ENCODE data around the gene PISD. TPM values are rescaled to one million over a fixed set of nuclear protein-coding genes. Genes with fewer than 3 reads are reported as not detected.

Gene PISD
- total and polyA plus RNA-seq, 4 donors = 16.0 to 38.8 (median 33.8) TPM

DNA sequence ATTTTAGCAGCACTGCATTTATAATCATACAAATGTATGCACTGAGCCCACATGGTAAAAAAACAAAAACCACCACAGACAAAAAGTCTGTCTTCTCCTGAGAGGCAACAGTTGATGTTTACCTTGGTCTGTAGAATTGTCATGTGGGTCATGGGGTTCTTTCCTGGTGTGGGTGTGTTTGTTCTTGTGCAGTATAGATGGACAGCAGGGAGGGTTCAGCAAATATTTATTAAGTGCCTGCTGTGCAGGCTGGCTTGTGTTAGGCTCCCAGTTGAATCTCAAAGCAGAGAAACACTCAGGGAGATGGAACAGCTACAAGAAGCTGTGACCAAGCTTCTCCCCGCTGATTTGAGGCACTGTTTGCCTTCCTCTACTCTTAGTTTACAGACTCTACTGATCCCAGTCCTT is 82.2 kb downstream of the PISD start:
- Histone ChIP-seq H3K36me3 (ENCODE audit: control insufficient read depth in 1 of 2, insufficient read depth in 2 of 2, low read length in 1 of 2) (peaks cover 0 to 7% of the 10 kb centered on the region in 2 donors), H3K9me3 (ENCODE audit: control insufficient read depth, low read length) (no peaks in the 10 kb centered on the region), H3K27me3 (ENCODE audit: control insufficient read depth in 1 of 2, insufficient read depth in 2 of 2, low read length in 1 of 2) (no peaks in the 10 kb centered on the region), H3K4me1 (ENCODE audit: control insufficient read depth in 1 of 2, insufficient read depth in 2 of 2, low read length in 2 of 2) (no peaks in the 10 kb centered on the region), H3K4me3 (ENCODE audit: low read length in 2 of 2) (no peak overlapping the region), H3K27ac (ENCODE audit: low read depth in 1 of 2, low read length in 2 of 2) (no peak overlapping the region)
- intact Hi-C loops (cut with DNase I) = no loop called here
- 56 to 76% methylated on average over 1 of the region's 1 CpG for WGBS, 2 donors
- DNase-seq (no peak), ATAC-seq (ENCODE audit: low FRiP score) (no peak)

DNA sequence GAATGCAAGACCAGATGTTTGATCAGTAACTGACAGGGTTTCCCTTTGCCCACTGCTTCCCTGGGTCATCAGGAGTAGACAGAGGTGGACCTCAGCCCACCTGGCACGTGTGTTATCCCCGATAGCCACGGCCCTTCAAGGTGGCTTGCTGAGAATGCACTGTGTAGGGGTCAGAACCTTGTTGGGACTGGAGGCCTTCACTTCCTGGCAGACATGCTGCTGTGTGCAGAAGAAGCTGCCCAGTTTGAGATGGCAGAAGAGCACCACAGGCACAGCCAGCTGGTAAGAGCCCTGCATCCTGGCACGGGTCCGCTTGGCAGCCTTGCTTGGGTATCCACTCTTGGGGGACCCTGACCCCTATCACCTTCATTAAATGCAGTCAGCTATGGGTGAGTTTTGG is 83.8 kb downstream of the PISD start:
- peaks cover 0 to 7% of the 10 kb centered on the region in 2 donors for H3K36me3 ChIP-seq (ENCODE audit: control insufficient read depth in 1 of 2, insufficient read depth in 2 of 2, low read length in 1 of 2)
- H3K9me3 ChIP-seq (ENCODE audit: control insufficient read depth, low read length) = no peaks in the 10 kb centered on the region
- DNase-seq = no peak
- no peak overlapping the region for H3K27ac ChIP-seq (ENCODE audit: low read depth in 1 of 2, low read length in 2 of 2)
- WGBS, 2 donors = 87 to 93% methylated on average over 5 of the region's 5 CpGs
- no peak overlapping the region for H3K4me3 ChIP-seq (ENCODE audit: low read length in 2 of 2)
- H3K4me1 ChIP-seq (ENCODE audit: control insufficient read depth in 1 of 2, insufficient read depth in 2 of 2, low read length in 2 of 2) = no peaks in the 10 kb centered on the region
- no peak for ATAC-seq (ENCODE audit: low FRiP score)
- intact Hi-C loops (cut with DNase I) = no loop called here
- H3K27me3 ChIP-seq (ENCODE audit: control insufficient read depth in 1 of 2, insufficient read depth in 2 of 2, low read length in 1 of 2) = no peaks in the 10 kb centered on the region

DNA sequence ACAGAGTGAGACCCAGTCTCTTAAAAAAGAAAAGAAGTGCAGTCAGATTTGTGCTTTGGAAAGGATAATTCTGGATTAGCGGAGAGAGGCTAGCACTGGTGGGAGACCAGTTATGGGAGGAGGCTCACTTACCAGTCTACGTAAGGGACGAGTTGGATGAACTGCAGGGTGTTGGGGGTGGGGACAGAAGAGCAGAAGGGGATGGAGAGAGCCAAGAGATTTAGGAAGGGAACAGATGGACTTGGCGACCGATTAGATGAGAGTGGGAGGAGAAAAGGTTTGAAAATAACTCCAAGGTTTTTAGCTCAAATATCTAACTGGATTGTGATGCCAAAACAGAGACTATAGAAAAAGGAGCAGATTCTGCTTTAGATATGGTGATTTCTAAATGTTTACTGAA is 84.3 kb downstream of the PISD start:
- peaks cover 0 to 7% of the 10 kb centered on the region in 2 donors for H3K36me3 ChIP-seq (ENCODE audit: control insufficient read depth in 1 of 2, insufficient read depth in 2 of 2, low read length in 1 of 2)

DNA sequence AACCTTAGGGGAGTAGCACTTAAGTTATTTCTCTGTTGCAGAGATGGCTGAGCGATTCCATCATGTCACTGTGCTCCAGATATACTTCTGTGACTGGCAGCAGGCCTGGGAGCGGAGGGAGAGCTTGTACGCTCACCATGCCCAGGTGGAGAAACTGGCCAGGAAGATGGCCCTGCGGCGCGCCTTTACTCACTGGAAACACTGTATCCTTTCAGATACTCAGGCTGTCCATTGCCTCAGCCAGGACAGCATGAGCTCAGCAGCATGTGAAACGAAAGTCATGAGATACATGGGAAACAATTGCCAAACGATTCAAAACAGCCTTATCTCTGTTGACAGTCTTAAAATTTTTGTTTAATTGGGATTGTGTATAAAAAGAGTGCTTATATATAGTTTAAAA is 86.8 kb downstream of the PISD start:
- Histone ChIP-seq H3K36me3 (ENCODE audit: control insufficient read depth in 1 of 2, insufficient read depth in 2 of 2, low read length in 1 of 2) (peaks cover 0 to 7% of the 10 kb centered on the region in 2 donors), H3K4me3 (ENCODE audit: low read length in 2 of 2) (no peak overlapping the region), H3K27ac (ENCODE audit: low read depth in 1 of 2, low read length in 2 of 2) (no peak overlapping the region), H3K27me3 (ENCODE audit: control insufficient read depth in 1 of 2, insufficient read depth in 2 of 2, low read length in 1 of 2) (no peaks in the 10 kb centered on the region), H3K4me1 (ENCODE audit: control insufficient read depth in 1 of 2, insufficient read depth in 2 of 2, low read length in 2 of 2) (no peaks in the 10 kb centered on the region), H3K9me3 (ENCODE audit: control insufficient read depth, low read length) (no peaks in the 10 kb centered on the region)
- DNase-seq = no peak
- WGBS, 2 donors = 88 to 91% methylated on average over 8 of the region's 8 CpGs
- no peak for ATAC-seq (ENCODE audit: low FRiP score)
- intact Hi-C loops (cut with DNase I) = no loop called here

More for the DNA sequence above, 84.3 kb downstream of the PISD start:
- intact Hi-C loops (cut with DNase I) = no loop called here
- Histone ChIP-seq H3K4me1 (ENCODE audit: control insufficient read depth in 1 of 2, insufficient read depth in 2 of 2, low read length in 2 of 2) (no peaks in the 10 kb centered on the region), H3K27ac (ENCODE audit: low read depth in 1 of 2, low read length in 2 of 2) (no peak overlapping the region), H3K27me3 (ENCODE audit: control insufficient read depth in 1 of 2, insufficient read depth in 2 of 2, low read length in 1 of 2) (no peaks in the 10 kb centered on the region), H3K4me3 (ENCODE audit: low read length in 2 of 2) (no peak overlapping the region), H3K9me3 (ENCODE audit: control insufficient read depth, low read length) (no peaks in the 10 kb centered on the region)
- no peak for DNase-seq
- 80 to 83% methylated on average over 5 of the region's 5 CpGs for WGBS, 2 donors
- ATAC-seq (ENCODE audit: low FRiP score) = no peak

DNA sequence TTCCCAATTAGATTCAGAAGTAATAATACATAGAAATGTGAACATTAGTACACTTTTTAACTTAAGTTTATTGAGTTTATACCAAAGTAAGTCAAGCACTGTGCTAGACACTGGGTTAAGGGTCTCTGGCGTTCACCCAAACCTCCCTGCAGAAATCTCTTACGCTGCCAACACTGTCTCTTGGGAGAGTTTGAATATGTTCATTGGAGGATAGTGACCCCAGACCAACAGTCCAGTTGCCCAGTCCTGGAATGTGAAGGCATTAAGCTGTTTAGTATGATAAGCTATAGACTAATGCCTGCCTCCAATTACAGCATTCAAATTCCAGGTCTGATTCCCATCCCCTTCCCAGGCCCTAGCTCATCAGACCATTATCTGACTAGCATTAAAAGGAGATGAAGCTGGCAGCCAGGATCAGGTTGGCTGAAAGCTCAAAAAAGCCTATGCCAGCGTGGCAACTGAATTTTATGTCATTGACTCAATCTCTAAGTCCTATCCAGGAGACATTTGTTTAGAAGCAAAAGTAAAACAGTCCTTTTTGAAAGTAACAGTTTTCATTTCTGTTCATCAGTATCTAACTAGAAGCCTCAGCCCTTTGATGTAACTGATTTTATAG is 87.9 kb downstream of the PISD start:
- WGBS, 2 donors = 41 to 53% methylated on average over 3 of the region's 3 CpGs
- ATAC-seq (ENCODE audit: low FRiP score) = no peak
- H3K27ac ChIP-seq (ENCODE audit: low read depth in 1 of 2, low read length in 2 of 2) = no peak overlapping the region
- H3K9me3 ChIP-seq (ENCODE audit: control insufficient read depth, low read length) = no peaks in the 10 kb centered on the region
- no peak for DNase-seq
- H3K36me3 ChIP-seq (ENCODE audit: control insufficient read depth in 1 of 2, insufficient read depth in 2 of 2, low read length in 1 of 2) = peaks cover 0 to 7% of the 10 kb centered on the region in 2 donors
- H3K27me3 ChIP-seq (ENCODE audit: control insufficient read depth in 1 of 2, insufficient read depth in 2 of 2, low read length in 1 of 2) = no peaks in the 10 kb centered on the region
- intact Hi-C loops (cut with DNase I) = no loop called here
- no peaks in the 10 kb centered on the region for H3K4me1 ChIP-seq (ENCODE audit: control insufficient read depth in 1 of 2, insufficient read depth in 2 of 2, low read length in 2 of 2)
- H3K4me3 ChIP-seq (ENCODE audit: low read length in 2 of 2) = no peak overlapping the region

GRCh38 chr22:31572939-31573338 is 89.1 kb downstream of the PISD start:
- peaks cover 0 to 4% of the 10 kb centered on the region in 2 donors for H3K36me3 ChIP-seq (ENCODE audit: control insufficient read depth in 1 of 2, insufficient read depth in 2 of 2, low read length in 1 of 2)
- ATAC-seq (ENCODE audit: low FRiP score) = no peak
- WGBS, 2 donors = 68 to 77% methylated on average over 5 of the region's 5 CpGs

GRCh38 chr22:31569126-31569525 is 92.9 kb downstream of the PISD start:
- DNase-seq (no peak), ATAC-seq (ENCODE audit: low FRiP score) (no peak)
- Histone ChIP-seq H3K9me3 (ENCODE audit: control insufficient read depth, low read length) (no peaks in the 10 kb centered on the region), H3K4me1 (ENCODE audit: control insufficient read depth in 1 of 2, insufficient read depth in 2 of 2, low read length in 2 of 2) (no peaks in the 10 kb centered on the region), H3K36me3 (ENCODE audit: control insufficient read depth in 1 of 2, insufficient read depth in 2 of 2, low read length in 1 of 2) (no peaks in the 10 kb centered on the region), H3K4me3 (ENCODE audit: low read length in 2 of 2) (no peak overlapping the region), H3K27me3 (ENCODE audit: control insufficient read depth in 1 of 2, insufficient read depth in 2 of 2, low read length in 1 of 2) (no peaks in the 10 kb centered on the region), H3K27ac (ENCODE audit: low read depth in 1 of 2, low read length in 2 of 2) (no peak overlapping the region)
- WGBS, 2 donors = 86 to 94% methylated on average over 1 of the region's 1 CpG
- intact Hi-C loops (cut with DNase I) = no loop called here

More at GRCh38 chr22:31572939-31573338, 89.1 kb downstream of the PISD start:
- H3K4me1 ChIP-seq (ENCODE audit: control insufficient read depth in 1 of 2, insufficient read depth in 2 of 2, low read length in 2 of 2) = no peaks in the 10 kb centered on the region
- H3K27ac ChIP-seq (ENCODE audit: low read depth in 1 of 2, low read length in 2 of 2) = no peak overlapping the region
- DNase-seq = no peak
- intact Hi-C loops (cut with DNase I) = no loop called here
- H3K4me3 ChIP-seq (ENCODE audit: low read length in 2 of 2) = no peak overlapping the region
- no peaks in the 10 kb centered on the region for H3K9me3 ChIP-seq (ENCODE audit: control insufficient read depth, low read length)
- H3K27me3 ChIP-seq (ENCODE audit: control insufficient read depth in 1 of 2, insufficient read depth in 2 of 2, low read length in 1 of 2) = no peaks in the 10 kb centered on the region

Small RNA genes lying within 50 kb of the gene (microRNA-seq; reads per million reads assigned to microRNA genes)
- 0 reads per million in 2 donors for gene MIR7109

Other genes starting within 250 kb of the PISD start
- gene EIF4ENIF1, start 172.4 kb downstream of the PISD start, total RNA-seq = 10 to 100 TPM; 32.0 to 34.9 TPM
- gene EIF4ENIF1, start 172.4 kb downstream of the PISD start, polyA plus RNA-seq = 10 to 100 TPM; 12.6 to 13.5 TPM
- gene SFI1, start 165.7 kb downstream of the PISD start, total RNA-seq = 10 to 100 TPM; 25.7 to 50.3 TPM
- gene SFI1, start 165.7 kb downstream of the PISD start, polyA plus RNA-seq = 100 to 1,000 TPM in 1 of 2 donors, 10 to 100 TPM in 1; 17.5 to 116 TPM
- gene PRR14L, start 87.9 kb upstream of the PISD start, total RNA-seq = 10 to 100 TPM; 38.8 to 44.1 TPM
- gene PRR14L, start 87.9 kb upstream of the PISD start, polyA plus RNA-seq = 1 to 10 TPM; 3.5 to 5.3 TPM
- gene DEPDC5, start 91.8 kb upstream of the PISD start, total RNA-seq = 10 to 100 TPM; 27.1 to 36.7 TPM
- 1 to 10 TPM; 7.5 to 9.5 TPM for gene DEPDC5, start 91.8 kb upstream of the PISD start, polyA plus RNA-seq